Natural killer cell (primary cell): ENCODE results near the gene METTL9. TPM values are rescaled to one million over a fixed set of nuclear protein-coding genes. Genes with fewer than 3 reads are reported as not detected.
"Not testable (repeated sequence)": the region's sequence is repeated elsewhere in the genome, so short reads cannot be mapped to it uniquely, and the experiment has no call there.

Experiments
- ATAC-seq, 3 donors: fragments of 150-1000 bp in 2 of 3; fragments of 200-7000 bp in 1 of 3; cut with Tn5 transposase; 1 replicate in 1 of 3; 2 replicates in 2 of 3; pipeline ENCODE4 v1.10.0; 2021; ENCODE audit warnings: mild to moderate bottlenecking in 2 of 3, moderate library complexity in 2 of 3
- DNase-seq, 2 donors: peaks; one replicate each; pipeline versions ENCODE4 v3.0.0 to v3.0.0-alpha.2; 2013 to 2021; ENCODE audit warnings: mixed read lengths in 1 of 2
- H3K27ac ChIP-seq: one replicate; pipeline ENCODE4 v1.5.1; 2013; ENCODE audit warnings: mild to moderate bottlenecking, low read length
- H3K27me3 ChIP-seq: one replicate; pipeline ENCODE4 v1.6.1; 2013; ENCODE audit warnings: low read length; ENCODE audit not compliant: control insufficient read depth, insufficient read depth
- H3K36me3 ChIP-seq: one replicate; pipeline ENCODE4 v1.6.1; 2013; ENCODE audit warnings: low read length; ENCODE audit not compliant: control insufficient read depth, insufficient read depth
- H3K4me1 ChIP-seq: one replicate; pipeline ENCODE4 v1.6.1; 2013; ENCODE audit warnings: low read length; ENCODE audit not compliant: control insufficient read depth, insufficient read depth
- H3K4me3 ChIP-seq: one replicate; pipeline ENCODE4 v1.5.1; 2013; ENCODE audit warnings: low read length
- H3K9me3 ChIP-seq: one replicate; pipeline ENCODE4 v1.6.1; 2013; ENCODE audit warnings: low read length; ENCODE audit not compliant: control insufficient read depth, insufficient read depth
- H3K27ac Mint-ChIP-seq, 2 donors: one replicate each; pipeline ENCODE4 v1.8.0; 2022; ENCODE audit warnings: mild to moderate bottlenecking in 2 of 2, mixed read lengths in 2 of 2, moderate library complexity in 1 of 2
- H3K27me3 Mint-ChIP-seq, 2 donors: one replicate each; pipeline ENCODE4 v1.8.0; 2022; ENCODE audit warnings: low read depth in 2 of 2, mixed read lengths in 2 of 2
- H3K36me3 Mint-ChIP-seq: one replicate; pipeline ENCODE4 v1.8.0; 2022; ENCODE audit warnings: mixed read lengths
- H3K4me1 Mint-ChIP-seq, 2 donors: one replicate each; pipeline ENCODE4 v1.8.0; 2022; ENCODE audit warnings: mixed read lengths in 2 of 2
- H3K4me3 Mint-ChIP-seq: one replicate; pipeline ENCODE4 v1.8.0; 2022; ENCODE audit warnings: mild to moderate bottlenecking, moderate library complexity, mixed read lengths
- H3K9me3 Mint-ChIP-seq, 2 donors: one replicate each; pipeline ENCODE4 v1.8.0; 2022; ENCODE audit warnings: mixed read lengths in 2 of 2
- CTCF ChIP-seq: fragments of 200-600 bp; IDR thresholded peaks from one replicate; pipeline ENCODE4 v1.8.0; 2022; ENCODE audit warnings: antibody characterized with exemption
- WGBS: methylation state at CpG from one replicate; pipeline ENCODE4 v1.1.7; 2013; ENCODE audit warnings: missing lambda C conversion rate; ENCODE audit not compliant: insufficient coverage; 5-methylcytosine and 5-hydroxymethylcytosine counted together
- intact Hi-C: fragments of 100-400 bp; cut with micrococcal nuclease; formaldehyde crosslinking; loops from one replicate; pipeline ENCODE4 v1.14.2; 2022
- total RNA-seq, 4 donors: library from RNA; stranded (reverse); fragments of 120-200 nt in 1 of 4; gene quantifications; one replicate each; pipeline versions ENCODE4 v1.2.3 to v1.2.4, GENCODE V29; 2013 to 2022

METTL9 gene
- total RNA-seq, 3 donors from 2014 or later (not counting 1 experiment from before 2014, with no cell fraction given), result 73.1 to 110 (median 85.1) TPM

GRCh38 chr16:21667575-21667974 lies 68.2 kb downstream of the METTL9 start:
- Histone ChIP-seq H3K4me3 (no peak overlapping the region), H3K27me3 (peaks cover 6% of the 10 kb centered on the region), H3K36me3 (no peaks in the 10 kb centered on the region), H3K27ac (no peak overlapping the region), H3K9me3 (no peaks in the 10 kb centered on the region), H3K4me1 (peaks cover 8% of the 10 kb centered on the region)
- H3K4me1 Mint-ChIP-seq, result peaks cover 0 to 8% of the 10 kb centered on the region in 2 donors
- H3K27ac Mint-ChIP-seq, result no peak overlapping the region
- peaks cover 11 to 13% of the 10 kb centered on the region in 2 donors for H3K27me3 Mint-ChIP-seq
- H3K4me3 Mint-ChIP-seq, result no peak overlapping the region
- intact Hi-C loops, result no loop called here
- WGBS, result 93% methylated on average over 3 of the region's 3 CpGs
- H3K9me3 Mint-ChIP-seq, result no peaks in the 10 kb centered on the region
- TF ChIP-seq CTCF, result no peak
- no peaks in the 10 kb centered on the region for H3K36me3 Mint-ChIP-seq
- no peak for DNase-seq
- no peak for ATAC-seq

DNA sequence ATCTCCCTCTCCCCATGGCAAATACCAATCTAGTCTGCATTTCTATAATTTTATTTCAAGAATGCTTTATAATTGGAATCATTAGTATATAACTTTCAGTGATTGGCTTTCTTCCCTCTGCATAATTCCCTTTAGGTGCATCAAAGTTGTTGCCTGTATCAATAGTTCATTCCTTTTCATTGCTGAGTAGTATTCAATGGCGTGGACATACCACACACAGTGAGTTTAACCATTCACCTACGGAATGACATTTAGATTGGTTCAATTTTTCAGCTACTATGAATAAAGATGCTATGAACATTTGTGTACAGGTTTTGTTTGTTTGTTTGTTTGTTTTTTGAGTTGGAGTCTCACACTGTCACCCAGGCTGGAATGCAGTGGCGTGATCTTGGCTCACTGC lies 74.1 kb downstream of the METTL9 start:
- no peak overlapping the region for H3K4me3 Mint-ChIP-seq
- intact Hi-C loops, result no loop called here
- H3K36me3 Mint-ChIP-seq, result no peaks in the 10 kb centered on the region

GRCh38 chr16:21674456-21674855 lies 75.1 kb downstream of the METTL9 start:
- intact Hi-C loops, H3K4me1 Mint-ChIP-seq, H3K36me3 Mint-ChIP-seq: not testable (repeated sequence)

More for the DNA sequence above, 74.1 kb downstream of the METTL9 start:
- no peaks in the 10 kb centered on the region for H3K9me3 ChIP-seq
- Mint-ChIP-seq H3K4me1 (no peaks in the 10 kb centered on the region), H3K9me3 (no peaks in the 10 kb centered on the region), H3K27me3 (peaks cover 14 to 31% of the 10 kb centered on the region in 2 donors), H3K27ac (no peak overlapping the region)
- TF ChIP-seq CTCF, result no peak
- 96% methylated on average over 3 of the region's 3 CpGs for WGBS
- H3K36me3 ChIP-seq, result no peaks in the 10 kb centered on the region
- no peak overlapping the region for H3K27ac ChIP-seq
- no peak overlapping the region for H3K4me3 ChIP-seq
- no peaks in the 10 kb centered on the region for H3K27me3 ChIP-seq
- H3K4me1 ChIP-seq, result no peaks in the 10 kb centered on the region
- DNase-seq, result no peak
- no peak for ATAC-seq

DNA sequence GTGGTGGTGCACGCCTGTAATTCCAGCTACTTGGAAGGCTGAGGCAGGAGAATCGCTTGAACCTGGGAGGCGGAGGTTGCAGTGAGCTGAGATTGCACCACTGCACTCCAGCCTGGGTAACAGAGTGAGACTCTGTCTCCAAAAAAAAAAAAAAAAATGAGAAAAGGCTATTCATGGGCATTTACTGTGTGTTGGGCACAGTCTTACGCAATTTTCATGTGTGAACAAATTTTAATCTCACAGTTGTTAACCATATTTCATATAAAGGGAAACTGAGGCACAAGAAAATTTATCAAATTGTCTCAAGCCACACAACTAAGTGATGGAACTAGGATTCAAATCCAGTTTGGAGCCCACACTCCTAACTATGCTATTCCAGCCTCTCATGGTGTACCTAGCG lies 81.3 kb downstream of the METTL9 start:
- H3K27me3 Mint-ChIP-seq, result peaks cover 13 to 26% of the 10 kb centered on the region in 2 donors
- H3K36me3 ChIP-seq, H3K9me3 Mint-ChIP-seq, H3K4me3 Mint-ChIP-seq, intact Hi-C loops, H3K4me3 ChIP-seq, H3K4me1 ChIP-seq, H3K4me1 Mint-ChIP-seq, H3K36me3 Mint-ChIP-seq, H3K9me3 ChIP-seq, H3K27ac Mint-ChIP-seq, DNase-seq, H3K27ac ChIP-seq, ATAC-seq, H3K27me3 ChIP-seq: not testable (repeated sequence)
- 91% methylated on average over 5 of the region's 5 CpGs for WGBS

More at GRCh38 chr16:21674456-21674855, 75.1 kb downstream of the METTL9 start:
- not testable (repeated sequence) for H3K4me1 ChIP-seq, H3K27ac Mint-ChIP-seq, H3K4me3 ChIP-seq, H3K9me3 Mint-ChIP-seq, H3K4me3 Mint-ChIP-seq, H3K9me3 ChIP-seq, H3K27ac ChIP-seq, H3K27me3 ChIP-seq, DNase-seq, H3K36me3 ChIP-seq, ATAC-seq
- WGBS, result 94% methylated on average over 3 of the region's 4 CpGs
- H3K27me3 Mint-ChIP-seq, result peaks cover 16 to 38% of the 10 kb centered on the region in 2 donors
